Liver (tissue), 9 donors: ENCODE measurements around the gene USP49. TPM values are rescaled to one million over a fixed set of nuclear protein-coding genes. Genes with fewer than 3 reads are reported as not detected.

Experiments
- DNase-seq: peaks from one replicate; pipeline ENCODE4 v3.0.0-alpha.2; 2017; ENCODE audit warnings: low spot score
- H3K27ac ChIP-seq, 2 donors: one replicate each; pipeline ENCODE4 v1.7.0; 2013; ENCODE audit warnings: inconsistent platforms in 2 of 2, low read length in 2 of 2, control low read depth in 1 of 2, low read depth in 1 of 2, mild to moderate bottlenecking in 1 of 2
- H3K27me3 ChIP-seq, 4 donors: one replicate each; pipeline versions ENCODE4 v1.6.1 to v1.7.0; 2013; ENCODE audit warnings: low read length in 3 of 4, inconsistent platforms in 1 of 4, mild to moderate bottlenecking in 1 of 4, moderate library complexity in 1 of 4; ENCODE audit not compliant: control insufficient read depth in 4 of 4, insufficient read depth in 4 of 4
- H3K36me3 ChIP-seq, 4 donors: one replicate each; pipeline versions ENCODE4 v1.6.1 to v1.7.0; 2013; ENCODE audit warnings: low read length in 3 of 4, mild to moderate bottlenecking in 3 of 4, low read depth in 1 of 4, moderate library complexity in 1 of 4; ENCODE audit not compliant: control insufficient read depth in 4 of 4, insufficient read depth in 3 of 4
- H3K4me1 ChIP-seq, 4 donors: one replicate each; pipeline versions ENCODE4 v1.6.1 to v1.7.0; 2013; ENCODE audit warnings: low read length in 3 of 4, mild to moderate bottlenecking in 3 of 4, moderate library complexity in 1 of 4; ENCODE audit not compliant: control insufficient read depth in 4 of 4, insufficient read depth in 4 of 4
- H3K4me3 ChIP-seq, 3 donors: one replicate each; pipeline versions ENCODE4 v1.6.1 to v1.7.0; 2013; ENCODE audit warnings: low read length in 3 of 3, control low read depth in 1 of 3, low read depth in 1 of 3, mild to moderate bottlenecking in 1 of 3
- H3K9ac ChIP-seq, 2 donors: one replicate each; pipeline ENCODE4 v1.7.0; 2013; ENCODE audit warnings: low read length in 2 of 2, mild to moderate bottlenecking in 2 of 2, moderate library complexity in 2 of 2, control low read depth in 1 of 2, low read depth in 1 of 2
- H3K9me3 ChIP-seq, 4 donors: one replicate each; pipeline versions ENCODE4 v1.6.1 to v1.7.0; 2013; ENCODE audit warnings: low read length in 3 of 4; ENCODE audit not compliant: control insufficient read depth in 4 of 4
- EGR1 ChIP-seq, 2 donors: IDR thresholded peaks; 2 replicates each; pipeline ENCODE4 v1.6.1; 2016 to 2018; ENCODE audit warnings: antibody characterized with exemption in 2 of 2, low read depth in 2 of 2
- FOXA1 ChIP-seq: IDR thresholded peaks from 2 replicates; pipeline ENCODE4 v1.6.1; 2016; ENCODE audit warnings: antibody characterized with exemption
- FOXA2 ChIP-seq: IDR thresholded peaks from 2 replicates; pipeline ENCODE4 v1.6.1; 2016; ENCODE audit warnings: antibody characterized with exemption
- HNF4A ChIP-seq, 2 donors: conservative IDR thresholded peaks; 2 replicates each; pipeline ENCODE4 v1.6.1; 2016; ENCODE audit warnings: antibody characterized with exemption in 2 of 2, mild to moderate bottlenecking in 2 of 2
- HNF4G ChIP-seq: IDR thresholded peaks from 2 replicates; pipeline ENCODE4 v1.6.1; 2016; ENCODE audit warnings: antibody characterized with exemption
- NR2F2 ChIP-seq: IDR thresholded peaks from 2 replicates; pipeline ENCODE4 v1.6.1; 2016; ENCODE audit warnings: antibody characterized with exemption
- RAD21 ChIP-seq, 2 donors: IDR thresholded peaks; 2 replicates each; pipeline ENCODE4 v1.6.1; 2016; ENCODE audit warnings: antibody characterized with exemption in 2 of 2, mild to moderate bottlenecking in 2 of 2
- RXRA ChIP-seq, 2 donors: IDR thresholded peaks; 2 replicates each; pipeline ENCODE4 v1.6.1; 2017 to 2018; ENCODE audit warnings: antibody characterized with exemption in 2 of 2, mild to moderate bottlenecking in 1 of 2
- TAF1 ChIP-seq: conservative IDR thresholded peaks from 2 replicates; pipeline ENCODE4 v1.6.1; 2016; ENCODE audit warnings: antibody characterized with exemption, mild to moderate bottlenecking
- YY1 ChIP-seq: IDR thresholded peaks from 2 replicates; pipeline ENCODE4 v1.6.1; 2016; ENCODE audit warnings: antibody characterized with exemption, mild to moderate bottlenecking
- WGBS: extraction: QIAGEN DNeasy Blood & Tissue Kit; methylation state at CpG from one replicate; pipeline ENCODE4 v1.1.7; 2013; 5-methylcytosine and 5-hydroxymethylcytosine counted together
- polyA plus RNA-seq, 2 donors: library from polyadenylated mRNA; stranded (reverse) in 1 of 2; unstranded in 1 of 2; fragments of 200-250 nt in 1 of 2; fragments of >200 nt in 1 of 2; fragmentation: Nextera tagmentation in 1 of 2; extraction: Ambion mirVana in 1 of 2; gene quantifications; one replicate each; pipeline versions ENCODE4 v1.2.1 to v1.2.3, GENCODE V29; 2013 to 2015
- total RNA-seq, 2 donors: library from RNA; depleted of rRNA; stranded (reverse); fragments of >200 nt; gene quantifications; one replicate each; pipeline ENCODE4 v1.2.3, GENCODE V29; 2014
- TF ChIP-seq, protein P1 (sequence below): IDR thresholded peaks from 2 replicates; pipeline ENCODE4 v1.6.1; 2016; ENCODE audit warnings: antibody characterized with exemption
- TF ChIP-seq, protein P2 (sequence below): IDR thresholded peaks from 2 replicates; pipeline ENCODE4 v1.6.1; 2016; ENCODE audit warnings: antibody characterized with exemption, mild to moderate bottlenecking
- TF ChIP-seq, protein P3 (sequence below): fragments of 150-350 bp; IDR thresholded peaks from 2 replicates; pipeline ENCODE4 v1.5.1; 2017; ENCODE audit warnings: improper control_type of control experiment, low read depth, low read length; ENCODE audit not compliant: missing input control
- TF ChIP-seq, protein P4 (sequence below): IDR thresholded peaks from 2 replicates; pipeline ENCODE4 v1.6.1; 2016; ENCODE audit warnings: antibody characterized with exemption
- TF ChIP-seq, protein P5 (sequence below): IDR thresholded peaks from 2 replicates; pipeline ENCODE4 v1.6.1; 2016; ENCODE audit warnings: antibody characterized with exemption
- donor health status: healthy.
- donor health status: healthy.
- donor health status: healthy.
- donor health status: healthy.
- donor health status: healthy.

Gene USP49
- total and polyA plus RNA-seq, 4 donors = 0.33 to 3.4 (median 1.1) TPM

DNA sequence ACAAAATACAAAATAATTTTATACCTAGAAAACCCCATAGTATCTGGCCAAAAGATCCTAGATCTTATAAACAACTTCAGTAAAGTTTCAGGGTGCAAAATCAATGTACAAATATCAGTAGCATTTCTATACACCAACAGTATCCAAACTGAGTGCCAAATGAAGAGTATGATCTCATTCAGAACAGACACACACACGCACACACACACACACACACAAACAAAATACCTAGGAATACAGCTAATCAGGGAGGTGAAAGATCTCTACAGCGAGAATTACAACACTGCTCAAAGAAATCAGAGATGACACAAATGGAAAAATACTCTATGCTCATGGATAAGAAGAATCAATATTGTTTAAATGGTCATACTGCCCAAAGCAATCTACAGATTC, 58.5 kb downstream of the USP49 start:
- DNase-seq = no peak
- no peak for TF ChIP-seq NR2F2

DNA sequence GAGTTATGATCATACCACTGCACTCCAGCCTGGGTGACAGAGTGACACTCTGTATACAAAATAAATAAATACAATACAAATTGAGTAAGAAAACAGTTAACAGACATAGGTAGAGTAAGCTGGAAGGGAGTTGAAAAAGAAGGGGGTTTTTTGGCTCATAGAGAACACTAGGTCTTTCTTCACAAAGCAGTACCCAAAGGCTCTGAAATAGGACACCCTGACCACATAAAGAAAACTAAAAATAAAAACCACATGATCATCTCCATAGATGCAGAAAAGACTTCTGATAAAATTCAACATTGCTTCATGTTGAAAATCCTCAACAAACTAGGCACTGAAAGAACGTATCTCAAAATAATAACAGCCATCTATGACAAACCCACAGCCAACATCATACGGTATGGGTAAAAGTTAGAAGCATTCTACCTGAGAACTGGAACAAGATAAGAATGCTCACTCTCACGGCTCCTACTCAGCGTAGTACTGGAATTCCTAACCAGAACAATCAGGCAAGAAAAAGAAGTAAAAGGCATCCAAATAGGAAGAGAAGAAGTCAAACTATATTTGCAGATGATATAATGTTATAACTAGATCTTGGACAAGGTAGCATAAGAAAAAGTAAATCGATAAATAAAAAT, 59.0 kb downstream of the USP49 start:
- WGBS = 95% methylated on average over 5 of the region's 5 CpGs
- TF ChIP-seq, protein P1, sequence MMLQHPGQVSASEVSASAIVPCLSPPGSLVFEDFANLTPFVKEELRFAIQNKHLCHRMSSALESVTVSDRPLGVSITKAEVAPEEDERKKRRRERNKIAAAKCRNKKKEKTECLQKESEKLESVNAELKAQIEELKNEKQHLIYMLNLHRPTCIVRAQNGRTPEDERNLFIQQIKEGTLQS = no peak
- TF ChIP-seq, protein P2, sequence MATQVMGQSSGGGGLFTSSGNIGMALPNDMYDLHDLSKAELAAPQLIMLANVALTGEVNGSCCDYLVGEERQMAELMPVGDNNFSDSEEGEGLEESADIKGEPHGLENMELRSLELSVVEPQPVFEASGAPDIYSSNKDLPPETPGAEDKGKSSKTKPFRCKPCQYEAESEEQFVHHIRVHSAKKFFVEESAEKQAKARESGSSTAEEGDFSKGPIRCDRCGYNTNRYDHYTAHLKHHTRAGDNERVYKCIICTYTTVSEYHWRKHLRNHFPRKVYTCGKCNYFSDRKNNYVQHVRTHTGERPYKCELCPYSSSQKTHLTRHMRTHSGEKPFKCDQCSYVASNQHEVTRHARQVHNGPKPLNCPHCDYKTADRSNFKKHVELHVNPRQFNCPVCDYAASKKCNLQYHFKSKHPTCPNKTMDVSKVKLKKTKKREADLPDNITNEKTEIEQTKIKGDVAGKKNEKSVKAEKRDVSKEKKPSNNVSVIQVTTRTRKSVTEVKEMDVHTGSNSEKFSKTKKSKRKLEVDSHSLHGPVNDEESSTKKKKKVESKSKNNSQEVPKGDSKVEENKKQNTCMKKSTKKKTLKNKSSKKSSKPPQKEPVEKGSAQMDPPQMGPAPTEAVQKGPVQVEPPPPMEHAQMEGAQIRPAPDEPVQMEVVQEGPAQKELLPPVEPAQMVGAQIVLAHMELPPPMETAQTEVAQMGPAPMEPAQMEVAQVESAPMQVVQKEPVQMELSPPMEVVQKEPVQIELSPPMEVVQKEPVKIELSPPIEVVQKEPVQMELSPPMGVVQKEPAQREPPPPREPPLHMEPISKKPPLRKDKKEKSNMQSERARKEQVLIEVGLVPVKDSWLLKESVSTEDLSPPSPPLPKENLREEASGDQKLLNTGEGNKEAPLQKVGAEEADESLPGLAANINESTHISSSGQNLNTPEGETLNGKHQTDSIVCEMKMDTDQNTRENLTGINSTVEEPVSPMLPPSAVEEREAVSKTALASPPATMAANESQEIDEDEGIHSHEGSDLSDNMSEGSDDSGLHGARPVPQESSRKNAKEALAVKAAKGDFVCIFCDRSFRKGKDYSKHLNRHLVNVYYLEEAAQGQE = no peak
- no peak for TF ChIP-seq RXRA (IDR thresholded peaks at IDR 0.05)
- no peak for TF ChIP-seq HNF4A (conservative IDR thresholded peaks at IDR 0.05)
- no peak for TF ChIP-seq HNF4G
- TF ChIP-seq, protein P3, sequence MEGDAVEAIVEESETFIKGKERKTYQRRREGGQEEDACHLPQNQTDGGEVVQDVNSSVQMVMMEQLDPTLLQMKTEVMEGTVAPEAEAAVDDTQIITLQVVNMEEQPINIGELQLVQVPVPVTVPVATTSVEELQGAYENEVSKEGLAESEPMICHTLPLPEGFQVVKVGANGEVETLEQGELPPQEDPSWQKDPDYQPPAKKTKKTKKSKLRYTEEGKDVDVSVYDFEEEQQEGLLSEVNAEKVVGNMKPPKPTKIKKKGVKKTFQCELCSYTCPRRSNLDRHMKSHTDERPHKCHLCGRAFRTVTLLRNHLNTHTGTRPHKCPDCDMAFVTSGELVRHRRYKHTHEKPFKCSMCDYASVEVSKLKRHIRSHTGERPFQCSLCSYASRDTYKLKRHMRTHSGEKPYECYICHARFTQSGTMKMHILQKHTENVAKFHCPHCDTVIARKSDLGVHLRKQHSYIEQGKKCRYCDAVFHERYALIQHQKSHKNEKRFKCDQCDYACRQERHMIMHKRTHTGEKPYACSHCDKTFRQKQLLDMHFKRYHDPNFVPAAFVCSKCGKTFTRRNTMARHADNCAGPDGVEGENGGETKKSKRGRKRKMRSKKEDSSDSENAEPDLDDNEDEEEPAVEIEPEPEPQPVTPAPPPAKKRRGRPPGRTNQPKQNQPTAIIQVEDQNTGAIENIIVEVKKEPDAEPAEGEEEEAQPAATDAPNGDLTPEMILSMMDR = no peak
- TF ChIP-seq FOXA1 = no peak
- TF ChIP-seq TAF1 = no peak
- no peak for TF ChIP-seq YY1
- TF ChIP-seq, protein P4, sequence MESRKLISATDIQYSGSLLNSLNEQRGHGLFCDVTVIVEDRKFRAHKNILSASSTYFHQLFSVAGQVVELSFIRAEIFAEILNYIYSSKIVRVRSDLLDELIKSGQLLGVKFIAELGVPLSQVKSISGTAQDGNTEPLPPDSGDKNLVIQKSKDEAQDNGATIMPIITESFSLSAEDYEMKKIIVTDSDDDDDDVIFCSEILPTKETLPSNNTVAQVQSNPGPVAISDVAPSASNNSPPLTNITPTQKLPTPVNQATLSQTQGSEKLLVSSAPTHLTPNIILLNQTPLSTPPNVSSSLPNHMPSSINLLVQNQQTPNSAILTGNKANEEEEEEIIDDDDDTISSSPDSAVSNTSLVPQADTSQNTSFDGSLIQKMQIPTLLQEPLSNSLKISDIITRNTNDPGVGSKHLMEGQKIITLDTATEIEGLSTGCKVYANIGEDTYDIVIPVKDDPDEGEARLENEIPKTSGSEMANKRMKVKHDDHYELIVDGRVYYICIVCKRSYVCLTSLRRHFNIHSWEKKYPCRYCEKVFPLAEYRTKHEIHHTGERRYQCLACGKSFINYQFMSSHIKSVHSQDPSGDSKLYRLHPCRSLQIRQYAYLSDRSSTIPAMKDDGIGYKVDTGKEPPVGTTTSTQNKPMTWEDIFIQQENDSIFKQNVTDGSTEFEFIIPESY = no peak
- TF ChIP-seq EGR1 (IDR thresholded peaks at IDR 0.05; ENCODE audit: low read depth in 2 of 2) = no peak
- TF ChIP-seq, protein P5, sequence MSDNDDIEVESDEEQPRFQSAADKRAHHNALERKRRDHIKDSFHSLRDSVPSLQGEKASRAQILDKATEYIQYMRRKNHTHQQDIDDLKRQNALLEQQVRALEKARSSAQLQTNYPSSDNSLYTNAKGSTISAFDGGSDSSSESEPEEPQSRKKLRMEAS = no peak
- TF ChIP-seq FOXA2 = no peak
- TF ChIP-seq RAD21 (IDR thresholded peaks at IDR 0.05) = no peak
- Histone ChIP-seq H3K4me3 (no peak overlapping the region), H3K27me3 (no peaks in the 10 kb centered on the region), H3K9me3 (no peaks in the 10 kb centered on the region), H3K36me3 (peaks cover 0 to 1% (median 0%) of the 10 kb centered on the region in 4 donors), H3K27ac (no peak overlapping the region), H3K9ac (no peak overlapping the region), H3K4me1 (no peaks in the 10 kb centered on the region)
- no peak for DNase-seq

More for the DNA sequence above, 58.5 kb downstream of the USP49 start:
- no peak overlapping the region for H3K27ac ChIP-seq
- peaks cover 0 to 1% (median 0%) of the 10 kb centered on the region in 4 donors for H3K36me3 ChIP-seq
- no peak overlapping the region for H3K9ac ChIP-seq
- H3K27me3 ChIP-seq = no peaks in the 10 kb centered on the region
- no peak overlapping the region for H3K4me3 ChIP-seq
- H3K9me3 ChIP-seq = no peaks in the 10 kb centered on the region
- WGBS = 96% methylated on average over 2 of the region's 2 CpGs
- H3K4me1 ChIP-seq = no peaks in the 10 kb centered on the region
